ENCODE data around the gene DPP6.

DPP6 gene

DNA sequence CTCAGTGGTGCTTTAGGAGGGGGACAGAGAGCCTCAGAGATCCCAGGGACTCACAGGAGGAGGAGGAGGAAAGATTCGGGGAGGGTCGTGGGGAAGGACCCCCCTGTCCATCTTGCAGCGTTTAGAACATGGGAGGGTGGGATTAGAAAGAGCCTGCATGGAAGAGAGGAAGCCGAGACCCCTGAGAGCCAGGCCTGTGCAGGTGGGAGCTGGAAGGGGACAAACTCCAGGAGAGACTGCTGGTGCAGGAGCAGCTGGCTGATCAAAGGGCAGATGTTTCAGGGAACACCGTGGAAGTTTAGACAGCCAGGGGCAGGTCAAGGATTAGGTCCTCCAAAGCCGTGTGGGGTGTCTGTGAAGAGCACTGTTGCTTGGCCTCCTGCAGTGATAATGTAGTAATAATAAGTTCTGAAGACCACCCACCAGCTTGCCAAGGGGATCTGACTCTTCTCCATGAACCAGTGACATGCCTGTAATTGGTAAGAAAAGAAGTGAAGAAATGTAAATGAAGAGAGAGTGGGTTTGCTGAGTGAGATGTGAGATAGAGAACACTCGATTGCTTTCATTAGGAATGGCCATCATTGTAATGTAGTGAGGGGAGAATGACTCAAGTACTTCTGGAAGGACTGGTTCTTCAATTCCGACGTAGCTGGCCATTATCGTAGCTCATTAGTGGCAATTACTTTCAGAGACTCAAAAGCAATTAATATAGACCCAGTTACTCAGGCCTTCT, 525.1 kb downstream of the DPP6 start:
- TF ChIP-seq, protein P1, sequence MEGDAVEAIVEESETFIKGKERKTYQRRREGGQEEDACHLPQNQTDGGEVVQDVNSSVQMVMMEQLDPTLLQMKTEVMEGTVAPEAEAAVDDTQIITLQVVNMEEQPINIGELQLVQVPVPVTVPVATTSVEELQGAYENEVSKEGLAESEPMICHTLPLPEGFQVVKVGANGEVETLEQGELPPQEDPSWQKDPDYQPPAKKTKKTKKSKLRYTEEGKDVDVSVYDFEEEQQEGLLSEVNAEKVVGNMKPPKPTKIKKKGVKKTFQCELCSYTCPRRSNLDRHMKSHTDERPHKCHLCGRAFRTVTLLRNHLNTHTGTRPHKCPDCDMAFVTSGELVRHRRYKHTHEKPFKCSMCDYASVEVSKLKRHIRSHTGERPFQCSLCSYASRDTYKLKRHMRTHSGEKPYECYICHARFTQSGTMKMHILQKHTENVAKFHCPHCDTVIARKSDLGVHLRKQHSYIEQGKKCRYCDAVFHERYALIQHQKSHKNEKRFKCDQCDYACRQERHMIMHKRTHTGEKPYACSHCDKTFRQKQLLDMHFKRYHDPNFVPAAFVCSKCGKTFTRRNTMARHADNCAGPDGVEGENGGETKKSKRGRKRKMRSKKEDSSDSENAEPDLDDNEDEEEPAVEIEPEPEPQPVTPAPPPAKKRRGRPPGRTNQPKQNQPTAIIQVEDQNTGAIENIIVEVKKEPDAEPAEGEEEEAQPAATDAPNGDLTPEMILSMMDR (IDR thresholded peaks at IDR 0.05; ENCODE audit: low read depth, low read length) = no peak

DNA sequence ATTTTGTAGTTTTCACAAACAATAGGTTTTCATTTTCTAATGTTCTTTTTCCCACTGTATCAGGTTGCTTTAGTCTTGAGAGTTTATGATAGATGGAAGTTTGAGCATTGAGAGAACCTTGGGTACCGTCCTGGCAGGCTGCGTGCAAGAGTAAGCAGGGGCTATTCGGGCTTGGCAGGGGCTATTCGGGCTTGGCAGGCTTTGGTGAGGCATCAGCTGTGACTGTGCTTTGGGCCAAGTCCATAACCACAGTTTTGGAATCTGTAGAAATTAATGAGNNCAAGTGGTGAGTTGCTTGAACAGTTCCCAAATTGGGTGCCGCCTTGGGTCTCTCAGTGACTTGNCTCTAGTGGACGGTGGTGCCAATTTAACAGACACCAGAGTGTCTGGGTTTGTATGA, 526.1 kb downstream of the DPP6 start:
- no peak overlapping the region for H3K4me3 ChIP-seq (ENCODE audit: low read depth, low read length)
- H3K4me1 ChIP-seq = peaks cover 14% of the 10 kb centered on the region
- DNase-seq = no peak
- H3K9me3 ChIP-seq = no peaks in the 10 kb centered on the region
- H3K27me3 ChIP-seq = no peaks in the 10 kb centered on the region
- TF ChIP-seq, protein P1 (IDR thresholded peaks at IDR 0.05; ENCODE audit: low read depth, low read length) = no peak
- no peaks in the 10 kb centered on the region for H3K36me3 ChIP-seq

More for the DNA sequence above, 525.1 kb downstream of the DPP6 start:
- no peak for DNase-seq
- no peaks in the 10 kb centered on the region for H3K36me3 ChIP-seq
- no peaks in the 10 kb centered on the region for H3K27me3 ChIP-seq
- H3K4me3 ChIP-seq (ENCODE audit: low read depth, low read length) = no peak overlapping the region
- no peaks in the 10 kb centered on the region for H3K9me3 ChIP-seq
- H3K4me1 ChIP-seq = peaks cover 14% of the 10 kb centered on the region

DNA sequence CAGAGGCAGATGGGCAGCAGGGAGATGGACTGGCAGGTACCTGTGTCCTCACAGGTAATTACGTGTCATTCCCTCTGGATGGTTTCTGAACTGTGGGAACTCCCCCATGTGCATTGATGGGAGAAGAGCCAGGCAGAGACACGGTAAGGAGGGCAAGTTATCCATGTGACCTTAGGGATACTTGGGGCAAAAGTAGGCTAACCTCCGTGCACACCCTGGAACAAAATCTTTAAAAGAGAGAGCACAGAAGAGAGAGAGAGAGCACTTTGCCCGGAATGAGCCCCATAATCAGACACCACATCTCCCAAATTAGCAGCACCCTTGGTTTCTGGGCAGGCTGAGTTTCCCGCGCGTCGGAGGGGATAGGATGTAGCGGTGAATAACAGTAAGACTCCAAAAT, 527.5 kb downstream of the DPP6 start:
- TF ChIP-seq, protein P1 (IDR thresholded peaks at IDR 0.05; ENCODE audit: low read depth, low read length) = no peak
- Histone ChIP-seq H3K4me3 (ENCODE audit: low read depth, low read length) (no peak overlapping the region), H3K9me3 (no peaks in the 10 kb centered on the region), H3K36me3 (no peaks in the 10 kb centered on the region), H3K27me3 (no peaks in the 10 kb centered on the region), H3K4me1 (peaks cover 14% of the 10 kb centered on the region)
- no peak for DNase-seq

DNA sequence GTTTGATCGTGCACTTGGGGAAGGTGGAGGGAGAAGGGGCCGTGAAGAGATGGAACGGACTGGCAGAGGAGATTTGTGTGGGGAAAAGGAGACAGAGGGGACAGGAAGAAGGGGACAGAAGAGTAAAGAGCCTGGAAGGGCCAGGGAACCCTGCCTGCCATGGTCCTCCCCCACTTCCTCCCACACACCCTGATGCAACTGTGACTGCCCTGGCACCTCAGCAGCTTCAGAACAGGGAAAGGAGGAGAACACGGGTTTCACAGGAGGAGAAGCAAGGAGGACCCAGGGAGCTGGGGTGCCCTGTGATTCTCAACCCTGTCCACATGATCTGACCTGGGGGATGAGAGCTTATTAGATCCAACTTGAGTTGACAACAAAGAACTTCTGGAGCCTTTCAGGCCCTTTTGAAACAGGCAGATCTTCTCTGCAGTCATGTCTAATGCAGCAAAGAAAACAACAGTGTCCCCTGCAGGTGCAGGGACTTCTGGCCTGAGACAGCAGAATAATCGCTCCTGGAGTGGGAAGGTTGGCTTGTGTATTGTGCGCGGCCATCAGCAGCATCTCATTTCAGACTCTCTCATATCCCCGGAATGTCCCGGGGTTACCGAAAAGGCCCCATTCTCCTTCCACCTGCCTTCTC, 529.2 kb downstream of the DPP6 start:
- peaks cover 14% of the 10 kb centered on the region for H3K4me1 ChIP-seq
- TF ChIP-seq, protein P1 (IDR thresholded peaks at IDR 0.05; ENCODE audit: low read depth, low read length) = peak; percentile 43
- H3K36me3 ChIP-seq = no peaks in the 10 kb centered on the region
- H3K9me3 ChIP-seq = no peaks in the 10 kb centered on the region
- DNase-seq = no peak
- H3K27me3 ChIP-seq = no peaks in the 10 kb centered on the region
- no peak overlapping the region for H3K4me3 ChIP-seq (ENCODE audit: low read depth, low read length)

DNA sequence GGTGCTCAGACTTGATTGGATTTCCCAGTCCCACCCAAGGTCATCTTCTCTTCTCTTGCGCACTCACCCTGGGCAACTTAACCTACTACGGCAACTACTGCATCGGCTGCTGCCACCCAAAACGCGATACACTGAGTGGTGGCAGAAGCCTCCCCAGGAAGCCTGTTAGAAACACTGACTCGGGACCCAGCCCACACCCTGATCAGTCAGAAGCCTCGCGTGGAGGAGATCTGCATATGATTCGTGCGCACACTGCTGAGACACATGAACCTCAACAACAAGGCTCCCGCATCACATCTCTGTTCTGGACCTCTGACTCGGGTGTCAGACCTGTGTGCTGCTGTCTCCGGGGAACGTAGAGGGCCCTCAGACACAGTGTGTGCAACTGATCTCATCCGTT, 531.3 kb downstream of the DPP6 start:
- TF ChIP-seq, protein P1 (IDR thresholded peaks at IDR 0.05; ENCODE audit: low read depth, low read length) = no peak
- Histone ChIP-seq H3K4me1 (peaks cover 13% of the 10 kb centered on the region), H3K36me3 (no peaks in the 10 kb centered on the region), H3K4me3 (ENCODE audit: low read depth, low read length) (no peak overlapping the region), H3K9me3 (no peaks in the 10 kb centered on the region), H3K27me3 (no peaks in the 10 kb centered on the region)
- DNase-seq = no peak

Data from BE2C (cell line).